GM23248 (cell line): Measurements from ENCODE around the gene SNRNP35. TPM values are rescaled to one million over a fixed set of nuclear protein-coding genes. Genes with fewer than 3 reads are reported as not detected.

Experiments used
- DNase-seq: peaks from one replicate; pipeline ENCODE4 v3.0.0-alpha.2; 2015
- H2AFZ ChIP-seq: fragments of 200-600 bp; sonication (generic); 2 replicates; pipeline ENCODE4 v1.6.1; 2016; ENCODE audit warnings: antibody characterized with exemption
- H3F3A ChIP-seq: fragments of 200-600 bp; sonication (generic); 2 replicates; pipeline ENCODE4 v1.6.1; 2016; ENCODE audit warnings: mild to moderate bottlenecking, antibody characterized with exemption, mixed run types; ENCODE audit not compliant: insufficient read depth
- H3K27ac ChIP-seq: fragments of 200-600 bp; sonication (generic); 2 replicates; pipeline ENCODE4 v1.5.1; 2016; ENCODE audit warnings: mild to moderate bottlenecking
- H3K27me3 ChIP-seq: fragments of 200-600 bp; sonication (generic); replicated peaks from 2 replicates; pipeline ENCODE4 v1.6.1; 2016; ENCODE audit warnings: mild to moderate bottlenecking; ENCODE audit not compliant: insufficient read depth
- H3K36me3 ChIP-seq: fragments of 200-600 bp; sonication (generic); 2 replicates; pipeline ENCODE4 v1.6.1; 2016; ENCODE audit warnings: low read depth, mild to moderate bottlenecking
- H3K4me1 ChIP-seq: fragments of 200-600 bp; sonication (generic); 2 replicates; pipeline ENCODE4 v1.6.1; 2016; ENCODE audit warnings: mild to moderate bottlenecking; ENCODE audit not compliant: insufficient read depth
- H3K4me2 ChIP-seq: fragments of 200-600 bp; sonication (generic); one replicate; pipeline ENCODE4 v1.6.1; 2016; ENCODE audit warnings: mild to moderate bottlenecking; ENCODE audit not compliant: unreplicated experiment
- H3K4me3 ChIP-seq: fragments of 200-600 bp; sonication (generic); 2 replicates; pipeline ENCODE4 v1.5.1; 2016; ENCODE audit warnings: mild to moderate bottlenecking
- H3K79me2 ChIP-seq: fragments of 200-600 bp; sonication (generic); 2 replicates; pipeline ENCODE4 v1.6.1; 2016; ENCODE audit warnings: mild to moderate bottlenecking; ENCODE audit not compliant: insufficient read depth
- H3K9ac ChIP-seq: fragments of 200-600 bp; sonication (generic); 2 replicates; pipeline ENCODE4 v1.6.1; 2016; ENCODE audit warnings: mild to moderate bottlenecking
- H3K9me2 ChIP-seq: fragments of 200-600 bp; sonication (generic); 2 replicates; pipeline ENCODE4 v1.6.1; 2016; ENCODE audit warnings: mixed run types, mild to moderate bottlenecking, moderate library complexity; ENCODE audit not compliant: insufficient read depth
- H3K9me3 ChIP-seq: fragments of 200-600 bp; sonication (generic); one replicate; pipeline ENCODE4 v1.6.1; 2017; ENCODE audit warnings: low read depth
- H4K20me1 ChIP-seq: fragments of 200-600 bp; sonication (generic); 2 replicates; pipeline ENCODE4 v1.6.0; 2016; ENCODE audit not compliant: insufficient read depth
- EZH2 ChIP-seq: fragments of 200-600 bp; sonication (generic); IDR thresholded peaks from 2 replicates; pipeline ENCODE4 v1.6.1; 2018; ENCODE audit warnings: antibody characterized with exemption, mild to moderate bottlenecking; ENCODE audit not compliant: insufficient read depth, poor library complexity, severe bottlenecking
- EZH2phosphoT487 ChIP-seq: fragments of 200-600 bp; sonication (generic); IDR thresholded peaks from 2 replicates; pipeline ENCODE4 v1.6.1; 2018; ENCODE audit warnings: antibody characterized with exemption, moderate library complexity, mild to moderate bottlenecking, low read depth; ENCODE audit not compliant: insufficient read depth
- WGBS, 2 experiments: methylation state at CpG; one replicate each; pipeline ENCODE4 v1.1.6; 2015 to 2017; ENCODE audit warnings: low lambda C conversion rate in 2 of 2, low coverage in 1 of 2; ENCODE audit errors: missing lambda C conversion rate in 2 of 2; 5-methylcytosine and 5-hydroxymethylcytosine counted together
- in situ Hi-C: fragments of 300-500 bp; cut with MboI; formaldehyde crosslinking; loops from 2 replicates; pipeline ENCODE4 v1.15.0; 2020
- polyA plus RNA-seq: library from polyadenylated mRNA; unstranded; fragments of >200 nt; fragmentation: Nextera tagmentation; extraction: Ambion mirVana; gene quantifications from 2 replicates; pipeline ENCODE4 v1.2.1, GENCODE V29; 2016
- total RNA-seq: library from RNA; depleted of rRNA; stranded (reverse); fragments of >200 nt; shearing (Covaris generic); gene quantifications from 2 replicates; pipeline ENCODE4 v1.2.3, GENCODE V29; 2014

SNRNP35 gene
- total and polyA plus RNA-seq, 2 experiments from 2014 or later: 9.8 to 17.6 TPM

- no peaks in the 10 kb centered on the region for H3K9me3 ChIP-seq
Measured at GRCh38 chr12:123494124-123494851, 36.3 kb downstream of the SNRNP35 start.

GRCh38 chr12:123497065-123497464 is 39.1 kb downstream of the SNRNP35 start:
- no peak overlapping the region for H2AFZ ChIP-seq

More at GRCh38 chr12:123494124-123494851, 36.3 kb downstream of the SNRNP35 start:
- no peaks in the 10 kb centered on the region for H3K4me1 ChIP-seq
- no peaks in the 10 kb centered on the region for H3F3A ChIP-seq
- H3K79me2 ChIP-seq: no peaks in the 10 kb centered on the region
- no peaks in the 10 kb centered on the region for H3K9me2 ChIP-seq
- H3K4me2 ChIP-seq: no peak overlapping the region
- WGBS, 2 experiments: 92 to 94% methylated on average over 18 of the region's 18 CpGs
- H3K27ac ChIP-seq: no peak overlapping the region
- H3K4me3 ChIP-seq: no peak overlapping the region
- TF ChIP-seq EZH2 (no peak), EZH2phosphoT487 (no peak)
- H3K9ac ChIP-seq: no peak overlapping the region
- H3K27me3 ChIP-seq: no peaks in the 10 kb centered on the region
- no peak overlapping the region for H2AFZ ChIP-seq
- DNase-seq: no peak
- in situ Hi-C loops: no loop called here
- no peaks in the 10 kb centered on the region for H4K20me1 ChIP-seq
- H3K36me3 ChIP-seq: peaks cover 9% of the 10 kb centered on the region

DNA sequence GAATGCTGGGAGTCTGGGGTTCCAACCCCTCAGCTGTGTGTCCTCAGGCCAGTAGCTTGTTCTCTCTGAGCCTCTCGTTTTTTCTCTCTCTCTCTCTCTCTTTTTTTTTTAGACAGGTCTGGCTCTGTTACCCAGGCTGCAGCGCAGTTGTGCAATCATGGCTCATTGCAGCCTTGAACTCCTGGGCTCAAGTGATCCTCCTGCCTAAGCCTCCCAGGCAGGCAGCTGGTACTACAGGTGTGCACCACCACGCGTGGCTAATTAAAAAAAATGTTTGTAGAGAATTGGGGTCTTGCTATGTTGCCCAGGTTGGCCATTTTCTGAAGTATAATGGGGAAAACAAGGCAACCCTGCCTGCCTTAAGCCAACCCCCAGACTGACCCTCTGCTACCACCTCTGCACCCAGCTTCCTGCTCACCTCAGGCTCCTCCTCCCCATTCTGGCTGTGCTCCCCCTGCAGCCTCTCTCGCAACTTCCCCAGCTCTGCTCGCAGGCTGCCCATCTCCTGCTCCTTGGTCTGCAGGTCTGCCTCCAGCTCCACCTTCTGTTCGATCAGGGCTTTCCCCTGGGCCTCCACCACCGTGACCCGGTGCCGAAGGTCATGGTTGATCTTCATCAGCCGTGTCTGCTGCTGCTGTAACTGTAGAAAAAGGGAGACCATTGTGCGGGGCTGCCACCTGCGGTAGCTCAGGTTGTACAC is 40.3 kb downstream of the SNRNP35 start:
- Histone ChIP-seq H3K27ac (no peak overlapping the region), H3K4me3 (no peak overlapping the region), H3K4me2 (no peak overlapping the region), H4K20me1 (no peaks in the 10 kb centered on the region), H2AFZ (no peak overlapping the region), H3K4me1 (no peaks in the 10 kb centered on the region), H3K9me3 (no peaks in the 10 kb centered on the region), H3K9me2 (no peaks in the 10 kb centered on the region), H3K36me3 (peaks cover 9% of the 10 kb centered on the region), H3K27me3 (no peaks in the 10 kb centered on the region), H3F3A (no peaks in the 10 kb centered on the region), H3K79me2 (0 out of 2 replicates have a peak, but pooled peaks cover 5% of the 10 kb centered on the region), H3K9ac (no peak overlapping the region)
- no peak for DNase-seq
- TF ChIP-seq EZH2 (no peak), EZH2phosphoT487 (no peak)
- WGBS, 2 experiments: 91 to 96% methylated on average over 13 of the region's 13 CpGs
- in situ Hi-C loops: no loop called here

More at GRCh38 chr12:123497065-123497464, 39.1 kb downstream of the SNRNP35 start:
- Histone ChIP-seq H3K36me3 (peaks cover 9% of the 10 kb centered on the region), H3K9me3 (no peaks in the 10 kb centered on the region), H3K9me2 (no peaks in the 10 kb centered on the region), H3K27me3 (no peaks in the 10 kb centered on the region), H4K20me1 (no peaks in the 10 kb centered on the region), H3K79me2 (0 out of 2 replicates have a peak, but pooled peaks cover 4% of the 10 kb centered on the region), H3K4me3 (no peak overlapping the region), H3K4me2 (no peak overlapping the region), H3K9ac (no peak overlapping the region), H3K27ac (no peak overlapping the region), H3F3A (no peaks in the 10 kb centered on the region), H3K4me1 (no peaks in the 10 kb centered on the region)
- in situ Hi-C loops: no loop called here
- no peak for DNase-seq
- 86 to 89% methylated on average over 7 of the region's 7 CpGs for WGBS, 2 experiments
- TF ChIP-seq EZH2 (no peak), EZH2phosphoT487 (no peak)

GRCh38 chr12:123499332-123499731 is 41.4 kb downstream of the SNRNP35 start:
- no peaks in the 10 kb centered on the region for H3K4me1 ChIP-seq
- TF ChIP-seq EZH2phosphoT487: no peak
- TF ChIP-seq EZH2: no peak
- H3K9me2 ChIP-seq: no peaks in the 10 kb centered on the region
- H3K4me2 ChIP-seq: no peak overlapping the region
- 96% methylated on average over 16 of the region's 16 CpGs for WGBS, 2 experiments
- H3K27ac ChIP-seq: no peak overlapping the region
- H3K9ac ChIP-seq: no peak overlapping the region
- H4K20me1 ChIP-seq: no peaks in the 10 kb centered on the region
- H3F3A ChIP-seq: no peaks in the 10 kb centered on the region
- H3K4me3 ChIP-seq: no peak overlapping the region
- H3K79me2 ChIP-seq: 0 out of 2 replicates have a peak, but pooled peaks cover 5% of the 10 kb centered on the region
- H3K9me3 ChIP-seq: no peaks in the 10 kb centered on the region
- in situ Hi-C loops: no loop called here
- no peak for DNase-seq
- no peak overlapping the region for H2AFZ ChIP-seq
- H3K36me3 ChIP-seq: peaks cover 9% of the 10 kb centered on the region
- H3K27me3 ChIP-seq: no peaks in the 10 kb centered on the region
